Measurements from ENCODE around the gene MYL5.
"Not testable (repeated sequence)": the region's sequence is repeated elsewhere in the genome, so short reads cannot be mapped to it uniquely, and the experiment has no call there.

The MYL5 gene

GRCh38 chr4:687048-687970 lies 13.0 kb downstream of the MYL5 start:
- DNase-seq, result no peak

- DNase-seq, result no peak
These were observed 13.9 kb downstream of the MYL5 start for GRCh38 chr4:687971-688853.

GRCh38 chr4:688854-689681 lies 14.7 kb downstream of the MYL5 start, which contains the start of gene SLC49A3:
Gene SLC49A3 (minus strand): TSS chr4:689151. CDS start chr4:689127, 24 bp downstream.
- DNase-seq, result no peak

GRCh38 chr4:689723-690122 lies 15.4 kb downstream of the MYL5 start:
- DNase-seq, result no peak

GRCh38 chr4:692771-693554 lies 18.6 kb downstream of the MYL5 start:
- no peak for DNase-seq

DNA sequence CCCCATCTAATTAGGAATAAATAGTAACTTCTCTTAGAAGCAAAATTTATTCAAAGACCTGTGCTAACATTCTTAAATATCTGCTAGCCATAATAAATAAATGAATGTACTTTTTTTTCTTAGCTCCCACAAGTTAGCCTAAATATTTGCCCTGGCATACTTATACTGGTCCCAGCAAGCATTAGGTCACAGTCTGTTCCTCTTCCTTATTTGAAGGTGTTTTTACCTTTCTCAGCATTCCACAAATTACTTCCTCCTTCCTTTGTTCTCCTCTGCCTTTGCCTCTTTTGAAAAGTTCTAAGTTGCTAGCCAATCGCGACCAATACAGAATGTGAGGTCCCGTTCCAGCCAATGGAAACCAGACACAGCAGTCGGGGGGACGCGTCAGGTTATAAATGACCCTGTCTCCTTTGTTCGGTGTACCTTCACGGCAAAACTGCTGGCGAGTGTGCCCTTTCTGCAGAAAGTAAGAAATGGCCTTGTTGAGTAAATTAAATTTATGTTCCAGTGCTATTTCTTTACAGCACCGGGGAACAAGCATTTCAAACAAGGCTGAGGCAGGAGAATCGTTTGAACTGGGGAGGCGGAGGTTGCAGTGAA lies 20.1 kb downstream of the MYL5 start:
- DNase-seq, result not testable (repeated sequence)

GRCh38 chr4:699816-700580 lies 25.7 kb downstream of the MYL5 start:
- DNase-seq, result no peak

GRCh38 chr4:700587-701264 lies 26.4 kb downstream of the MYL5 start:
- no peak for DNase-seq

- peak; percentile 70 for DNase-seq
These were observed 28.3 kb downstream of the MYL5 start for GRCh38 chr4:702618-703048.

DNA sequence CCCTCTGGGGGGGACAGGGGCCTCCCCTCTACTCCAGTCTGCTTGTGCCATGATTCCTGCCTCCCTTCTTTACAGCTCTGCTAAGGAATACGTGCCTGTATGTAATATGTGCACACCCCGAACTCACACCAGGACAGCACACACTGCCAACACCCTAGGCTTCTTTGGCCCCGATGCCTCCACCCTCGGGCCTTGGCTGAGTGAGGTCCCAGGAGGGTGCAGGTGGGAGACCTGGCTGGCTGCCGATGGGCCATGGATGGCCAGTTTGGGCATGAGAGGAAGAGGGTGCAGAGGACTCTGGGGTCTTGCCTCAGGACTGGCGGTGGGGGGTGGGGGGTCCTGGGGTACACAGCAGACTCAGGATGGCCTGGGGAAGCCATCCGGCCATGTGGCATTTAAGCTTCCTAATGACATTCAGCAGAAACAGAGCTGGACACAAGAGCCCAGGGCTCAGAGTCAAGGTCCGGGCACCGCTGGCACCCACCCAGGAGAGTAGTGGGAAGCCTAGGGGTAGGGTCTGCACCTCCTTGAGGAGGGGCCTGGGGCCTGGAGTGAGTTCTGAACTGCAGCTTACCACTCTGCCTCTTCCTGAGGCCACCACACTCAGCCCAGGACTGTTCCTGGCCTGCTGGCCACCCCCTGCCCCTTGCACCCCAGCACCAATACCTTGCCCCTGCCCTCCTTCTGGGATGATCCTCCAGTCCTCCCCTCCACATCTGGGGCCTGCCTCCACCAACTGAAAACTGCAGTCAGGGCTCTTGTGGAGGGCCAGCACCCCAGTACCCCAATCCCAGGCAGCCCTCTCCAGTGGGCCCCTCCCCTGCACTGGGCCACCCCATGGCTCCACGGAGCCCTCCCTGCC lies 29.2 kb downstream of the MYL5 start:
- no peak for DNase-seq

GRCh38 chr4:704198-704891 lies 30.0 kb downstream of the MYL5 start:
- DNase-seq, result no peak

GRCh38 chr4:704971-705277 lies 30.6 kb downstream of the MYL5 start:
- no peak for DNase-seq

GRCh38 chr4:705278-706082 lies 31.1 kb downstream of the MYL5 start, which contains the start of gene PCGF3:
Gene PCGF3 (plus strand): TSS chr4:705832. CDS start chr4:733681, 27,849 bp downstream.
- peak; percentile 91 for DNase-seq

DNA sequence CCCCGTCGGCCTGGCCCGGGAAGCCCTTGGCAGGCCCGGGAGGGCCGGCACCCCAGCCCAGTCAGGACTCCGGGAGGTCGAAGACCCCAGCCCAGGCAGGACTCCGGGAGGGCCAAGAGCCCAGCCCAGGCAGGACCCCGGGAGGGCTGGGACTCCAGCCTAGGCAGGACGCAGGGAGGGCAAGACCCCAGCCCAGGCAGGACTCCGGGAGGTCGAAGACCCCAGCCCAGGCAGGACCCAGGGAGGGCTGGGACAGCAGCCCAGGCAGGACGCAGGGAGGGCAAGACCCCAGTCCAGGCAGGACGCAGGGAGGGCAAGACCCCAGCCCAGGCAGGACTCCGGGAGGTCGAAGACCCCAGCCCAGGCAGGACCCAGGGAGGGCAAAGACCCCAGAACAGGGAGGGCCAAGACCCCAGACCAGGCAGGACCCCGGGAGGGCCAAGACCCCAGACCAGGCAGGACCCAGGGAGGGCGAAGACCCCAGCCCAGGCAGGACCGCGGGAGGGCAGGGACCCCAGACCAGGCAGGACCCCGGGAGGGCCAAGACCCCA lies 31.8 kb downstream of the MYL5 start:
- DNase-seq, result not testable (repeated sequence)

DNA sequence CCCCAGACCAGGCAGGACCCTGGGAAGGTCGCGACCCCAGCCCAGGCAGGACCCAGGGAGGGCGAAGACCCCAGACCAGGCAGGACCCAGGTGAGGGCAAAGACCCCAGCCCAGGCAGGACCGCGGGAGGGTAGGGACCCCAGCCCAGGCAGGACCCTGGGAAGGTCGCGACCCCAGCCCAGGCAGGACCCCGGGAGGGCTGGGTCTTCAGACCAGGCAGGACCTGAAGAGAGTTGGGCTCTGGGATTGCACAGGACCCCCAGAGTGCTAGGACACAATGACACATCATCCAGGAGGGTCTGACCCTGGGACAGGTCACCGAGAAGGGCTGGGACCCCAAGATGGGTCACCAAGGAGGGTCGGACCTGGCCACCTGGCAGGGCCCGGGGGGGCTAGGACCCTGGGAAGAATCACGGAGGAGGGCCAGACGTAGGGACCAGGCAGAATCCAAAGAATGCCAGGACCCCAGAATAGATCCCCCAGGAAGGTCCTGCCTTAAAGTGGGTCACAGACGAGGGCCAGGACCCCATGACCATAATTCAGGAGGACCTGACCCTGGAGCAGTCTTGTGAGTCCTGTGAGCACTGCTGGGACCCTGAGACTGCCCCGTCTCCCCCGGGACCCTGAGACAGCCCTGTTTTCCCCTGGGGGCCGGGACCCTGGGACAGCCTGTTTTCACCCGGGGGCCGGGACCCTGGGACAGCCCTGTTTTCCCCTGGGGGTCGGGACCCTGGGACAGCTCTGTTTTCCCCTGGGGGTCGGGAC lies 32.7 kb downstream of the MYL5 start:
- DNase-seq, result no peak

GRCh38 chr4:707929-708630 lies 33.7 kb downstream of the MYL5 start:
- no peak for DNase-seq

All from hematopoietic multipotent progenitor cell treated with erythropoietin and hydrocortisone succinate and interleukin-3 and kit ligand, for 8 days (in vitro differentiated cells).